ENCODE results near the gene ZNFX1.

DNA sequence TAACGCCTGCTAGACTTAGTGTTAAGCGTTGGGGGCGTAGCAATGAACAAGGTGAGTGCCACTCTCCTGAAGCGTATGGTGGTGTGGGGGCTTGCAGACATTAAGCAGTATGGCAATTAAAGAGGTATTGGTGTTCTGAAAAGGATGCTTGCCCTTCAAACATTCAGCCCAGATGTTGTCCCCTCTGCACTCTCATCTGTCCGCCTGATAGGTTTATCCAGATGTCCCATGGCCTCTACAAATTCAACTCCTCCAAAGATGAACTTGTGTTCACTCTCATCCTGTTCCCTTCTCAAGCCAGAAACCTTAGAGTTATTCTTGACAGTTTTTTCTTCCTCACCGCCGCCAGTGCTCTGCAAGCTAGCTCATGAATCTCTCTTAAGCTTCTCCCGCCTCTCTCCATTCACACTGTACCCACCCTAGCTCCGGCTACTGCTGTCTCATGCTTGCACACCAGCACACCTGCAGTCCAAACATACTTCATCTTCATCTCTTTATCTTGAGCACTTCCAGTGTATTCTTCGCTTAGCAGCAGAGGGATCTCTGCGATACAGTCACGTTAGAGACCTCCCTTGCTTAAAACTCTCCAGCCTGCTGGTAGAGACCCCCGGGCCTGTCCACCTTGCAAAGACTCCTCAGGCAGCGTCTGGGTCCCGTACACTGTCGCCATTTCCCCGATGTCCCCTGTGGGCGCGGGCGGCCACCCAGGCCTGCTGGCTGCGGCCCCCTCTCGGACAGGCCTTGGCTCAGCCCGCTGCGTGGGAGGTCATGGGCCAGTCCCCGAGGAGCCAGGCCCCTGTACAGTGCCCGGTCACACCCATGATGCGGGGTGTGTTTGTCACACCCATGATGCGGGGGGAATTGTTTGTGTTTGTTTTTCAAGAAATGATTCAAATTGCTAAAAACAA, 57.7 kb downstream of the ZNFX1 start:
- TF ChIP-seq, protein P1, sequence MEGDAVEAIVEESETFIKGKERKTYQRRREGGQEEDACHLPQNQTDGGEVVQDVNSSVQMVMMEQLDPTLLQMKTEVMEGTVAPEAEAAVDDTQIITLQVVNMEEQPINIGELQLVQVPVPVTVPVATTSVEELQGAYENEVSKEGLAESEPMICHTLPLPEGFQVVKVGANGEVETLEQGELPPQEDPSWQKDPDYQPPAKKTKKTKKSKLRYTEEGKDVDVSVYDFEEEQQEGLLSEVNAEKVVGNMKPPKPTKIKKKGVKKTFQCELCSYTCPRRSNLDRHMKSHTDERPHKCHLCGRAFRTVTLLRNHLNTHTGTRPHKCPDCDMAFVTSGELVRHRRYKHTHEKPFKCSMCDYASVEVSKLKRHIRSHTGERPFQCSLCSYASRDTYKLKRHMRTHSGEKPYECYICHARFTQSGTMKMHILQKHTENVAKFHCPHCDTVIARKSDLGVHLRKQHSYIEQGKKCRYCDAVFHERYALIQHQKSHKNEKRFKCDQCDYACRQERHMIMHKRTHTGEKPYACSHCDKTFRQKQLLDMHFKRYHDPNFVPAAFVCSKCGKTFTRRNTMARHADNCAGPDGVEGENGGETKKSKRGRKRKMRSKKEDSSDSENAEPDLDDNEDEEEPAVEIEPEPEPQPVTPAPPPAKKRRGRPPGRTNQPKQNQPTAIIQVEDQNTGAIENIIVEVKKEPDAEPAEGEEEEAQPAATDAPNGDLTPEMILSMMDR (IDR thresholded peaks at IDR 0.05): no peak
- no peak for TF ChIP-seq POLR2A (IDR thresholded peaks at IDR 0.05)
